GM11168 (cell line): ENCODE measurements around the gene KLF11.

ENCODE experiments used
- in situ Hi-C: fragments of 300-500 bp; cut with MboI; formaldehyde crosslinking; loops from one replicate; pipeline ENCODE4 v1.12.0; 2022; ENCODE audit warnings: low sequenced_read_pairs; ENCODE audit not compliant: unreplicated experiment

KLF11 gene

GRCh38 chr2:10097352-10098148 lies 54.2 kb downstream of the KLF11 start:
- in situ Hi-C loops, result no loop called here

GRCh38 chr2:10101491-10101890 lies 58.1 kb downstream of the KLF11 start:
- in situ Hi-C loops, result no loop called here

GRCh38 chr2:10103179-10103578 lies 59.8 kb downstream of the KLF11 start:
- in situ Hi-C loops, result no loop called here
